ENCODE data around the gene SLC15A4.

SLC15A4 gene

GRCh38 chr12:128827724-128828123 lies 4.0 kb upstream of the SLC15A4 start:
- DNase-seq (ENCODE audit: low spot score), result no peak
- in situ Hi-C loops (cut with MboI; ENCODE audit: low pct_unique_long_range_greater_than_20kb, low sequenced_read_pairs, unreplicated experiment), result no loop called here

GRCh38 chr12:128825835-128826234 lies 2.1 kb upstream of the SLC15A4 start:
- in situ Hi-C loops (cut with MboI; ENCODE audit: low pct_unique_long_range_greater_than_20kb, low sequenced_read_pairs, unreplicated experiment), result no loop called here
- TF ChIP-seq CTCF (IDR thresholded peaks at IDR 0.05; ENCODE audit: extremely low read depth, insufficient read depth, missing control alignments), result no peak
- no peak for DNase-seq (ENCODE audit: low spot score)

More at GRCh38 chr12:128827724-128828123, 4.0 kb upstream of the SLC15A4 start:
- no peak for TF ChIP-seq CTCF (IDR thresholded peaks at IDR 0.05; ENCODE audit: extremely low read depth, insufficient read depth, missing control alignments)

- DNase-seq (ENCODE audit: low spot score), result peak; percentile 44
- in situ Hi-C loops (cut with MboI; ENCODE audit: low pct_unique_long_range_greater_than_20kb, low sequenced_read_pairs, unreplicated experiment), result no loop called here
Observed at GRCh38 chr12:128823216-128823915, 392 bp downstream of the SLC15A4 start.

GRCh38 chr12:128820723-128821432 lies 2.9 kb downstream of the SLC15A4 start:
- in situ Hi-C loops (cut with MboI; ENCODE audit: low pct_unique_long_range_greater_than_20kb, low sequenced_read_pairs, unreplicated experiment), result no loop called here
- peak; percentile 85 for DNase-seq (ENCODE audit: low spot score)
- TF ChIP-seq CTCF (IDR thresholded peaks at IDR 0.05; ENCODE audit: extremely low read depth, insufficient read depth, missing control alignments), result no peak

More at GRCh38 chr12:128823216-128823915, 392 bp downstream of the SLC15A4 start:
- TF ChIP-seq CTCF (IDR thresholded peaks at IDR 0.05; ENCODE audit: extremely low read depth, insufficient read depth, missing control alignments), result no peak

- peak; percentile 36 for DNase-seq (ENCODE audit: low spot score)
- in situ Hi-C loops (cut with MboI; ENCODE audit: low pct_unique_long_range_greater_than_20kb, low sequenced_read_pairs, unreplicated experiment), result no loop called here
- no peak for TF ChIP-seq CTCF (IDR thresholded peaks at IDR 0.05; ENCODE audit: extremely low read depth, insufficient read depth, missing control alignments)
Observed at GRCh38 chr12:128820253-128820652, 3.5 kb downstream of the SLC15A4 start.

- in situ Hi-C loops (cut with MboI; ENCODE audit: low pct_unique_long_range_greater_than_20kb, low sequenced_read_pairs, unreplicated experiment), result no loop called here
- DNase-seq (ENCODE audit: low spot score), result no peak
- TF ChIP-seq CTCF (IDR thresholded peaks at IDR 0.05; ENCODE audit: extremely low read depth, insufficient read depth, missing control alignments), result no peak
Observed at GRCh38 chr12:128819293-128820144, 4.2 kb downstream of the SLC15A4 start.

All from GM13977 (cell line).